IMR-90 (cell line): ENCODE measurements around the gene AHNAK2. TPM values are rescaled to one million over a fixed set of nuclear protein-coding genes. Genes with fewer than 3 reads are reported as not detected.
A peak's percentile ranks its signal among the peaks of the same experiment; 100 is the strongest.

Source experiments
- ATAC-seq: fragments of 200-7000 bp; cut with Tn5 transposase; 2 replicates; pipeline ENCODE4 v1.9.1; 2020; ENCODE audit warnings: low read depth, mild to moderate bottlenecking, moderate library complexity
- BruUV-seq: library from RNA; stranded (reverse); fragments of 400-500 nt; replicated peaks from 2 replicates; lab custom pipeline; 2021; lab: Mats Ljungman, UMichigan
- CTCF ChIA-PET: fragments of 300-600 bp; formaldehyde crosslinking; extraction: SDS; loops from one replicate; lab custom pipeline; 2021; ENCODE audit warnings: antibody characterized with exemption; lab: Yijun Ruan, JAX
- POLR2A ChIA-PET: fragments of 300-600 bp; sonication (Branson Sonifier 250); formaldehyde crosslinking; loops from one replicate; lab custom pipeline; 2022; ENCODE audit warnings: antibody characterized with exemption; ENCODE audit not compliant: unreplicated experiment; lab: Charles Lee
- DNase-seq: peaks from one replicate; pipeline ENCODE4 v3.0.0; 2013
- H2AFZ ChIP-seq: replicated peaks from 2 replicates; pipeline ENCODE3; 2013; ENCODE audit warnings: low read length, mild to moderate bottlenecking; ENCODE audit not compliant: poor library complexity
- H2AK5ac ChIP-seq: 2 replicates; pipeline ENCODE4 v1.6.1; 2013; ENCODE audit warnings: low read depth, low read length, inconsistent platforms
- H2AK9ac ChIP-seq: replicated peaks from 2 replicates; pipeline ENCODE3; 2013; ENCODE audit warnings: mild to moderate bottlenecking, low read depth, low read length, moderate library complexity; ENCODE audit not compliant: poor library complexity
- H2BK120ac ChIP-seq: 2 replicates; pipeline ENCODE4 v1.6.1; 2013; ENCODE audit warnings: low read depth, low read length, inconsistent platforms
- H2BK15ac ChIP-seq: 3 replicates; pipeline ENCODE4 v1.6.1; 2013; ENCODE audit warnings: low read depth, low read length, inconsistent platforms
- H2BK20ac ChIP-seq: 2 replicates; pipeline ENCODE4 v1.6.1; 2013; ENCODE audit warnings: low read depth, mild to moderate bottlenecking, inconsistent platforms, low read length, moderate library complexity
- H2BK5ac ChIP-seq: 2 replicates; pipeline ENCODE4 v1.6.1; 2013; ENCODE audit warnings: mild to moderate bottlenecking, low read depth, low read length, inconsistent platforms; ENCODE audit not compliant: poor library complexity, severe bottlenecking
- H3K14ac ChIP-seq: replicated peaks from 2 replicates; pipeline ENCODE4 v1.6.1; 2013; ENCODE audit warnings: low read depth, low read length, inconsistent platforms
- H3K18ac ChIP-seq: 2 replicates; pipeline ENCODE4 v1.6.1; 2013; ENCODE audit warnings: low read depth, low read length, control low read depth
- H3K23ac ChIP-seq: 2 replicates; pipeline ENCODE4 v1.6.1; 2013; ENCODE audit warnings: low read depth, low read length, inconsistent platforms
- H3K27ac ChIP-seq: 2 replicates; pipeline ENCODE4 v1.5.1; 2013; ENCODE audit warnings: mild to moderate bottlenecking, control low read depth, low read length; ENCODE audit not compliant: insufficient read depth
- H3K27me3 ChIP-seq: 2 replicates; pipeline ENCODE4 v1.6.1; 2013; ENCODE audit warnings: low read length; ENCODE audit not compliant: control insufficient read depth, insufficient read depth
- H3K36me3 ChIP-seq: 2 replicates; pipeline ENCODE4 v1.6.1; 2013; ENCODE audit warnings: low read length, mixed read lengths; ENCODE audit not compliant: control insufficient read depth, insufficient read depth
- H3K4ac ChIP-seq: 2 replicates; pipeline ENCODE4 v1.6.1; 2013; ENCODE audit warnings: low read depth, low read length, inconsistent platforms
- H3K4me1 ChIP-seq: 2 replicates; pipeline ENCODE4 v1.6.1; 2013; ENCODE audit warnings: low read length, mixed read lengths; ENCODE audit not compliant: control insufficient read depth, insufficient read depth
- H3K4me2 ChIP-seq: 2 replicates; pipeline ENCODE4 v1.6.1; 2013; ENCODE audit warnings: low read depth, mild to moderate bottlenecking, control low read depth, low read length, moderate library complexity
- H3K4me3 ChIP-seq: 2 replicates; pipeline ENCODE4 v1.5.1; 2013; ENCODE audit warnings: low read depth, mild to moderate bottlenecking, control low read depth, low read length, moderate library complexity; ENCODE audit not compliant: insufficient read depth
- H3K56ac ChIP-seq: 2 replicates; pipeline ENCODE4 v1.6.1; 2013; ENCODE audit warnings: low read length, inconsistent platforms; ENCODE audit not compliant: insufficient read depth; ENCODE audit errors: extremely low read depth
- H3K79me1 ChIP-seq, 2 experiments: 2 replicates each; pipeline ENCODE4 v1.6.1; 2013; ENCODE audit warnings: low read length in 2 of 2, inconsistent platforms in 1 of 2, low read depth in 1 of 2
- H3K9ac ChIP-seq: 2 replicates; pipeline ENCODE4 v1.6.1; 2013; ENCODE audit warnings: low read depth, low read length, control low read depth
- H3K9me1 ChIP-seq: 2 replicates; pipeline ENCODE4 v1.6.1; 2013; ENCODE audit warnings: low read length, inconsistent platforms; ENCODE audit not compliant: insufficient read depth
- H3K9me3 ChIP-seq: 2 replicates; pipeline ENCODE4 v1.6.1; 2013; ENCODE audit warnings: low read length; ENCODE audit not compliant: control insufficient read depth, insufficient read depth
- H4K20me1 ChIP-seq: 2 replicates; pipeline ENCODE4 v1.6.1; 2013; ENCODE audit warnings: low read length, inconsistent platforms; ENCODE audit not compliant: insufficient read depth
- H4K5ac ChIP-seq: 2 replicates; pipeline ENCODE4 v1.6.1; 2013; ENCODE audit warnings: mild to moderate bottlenecking, low read depth, low read length, control low read depth
- H4K8ac ChIP-seq, 2 experiments: 2 replicates each; pipeline ENCODE4 v1.6.1; 2013; ENCODE audit warnings: low read depth in 2 of 2, low read length in 2 of 2, control low read depth in 1 of 2, inconsistent platforms in 1 of 2
- H4K91ac ChIP-seq: 2 replicates; pipeline ENCODE4 v1.6.1; 2013; ENCODE audit warnings: low read depth, low read length, inconsistent platforms; ENCODE audit not compliant: insufficient read depth
- BHLHE40 ChIP-seq: fragments of 150-350 bp; IDR thresholded peaks from 2 replicates; pipeline ENCODE4 v1.6.1; 2016; ENCODE audit warnings: mild to moderate bottlenecking, low read depth, low read length
- CEBPB ChIP-seq: IDR thresholded peaks from 2 replicates; pipeline ENCODE4 v1.6.1; 2012; ENCODE audit warnings: low read depth, low read length, improper control_type of control experiment
- CHD1 ChIP-seq: IDR thresholded peaks from 2 replicates; pipeline ENCODE4 v1.6.1; 2012; ENCODE audit warnings: low read depth, low read length, improper control_type of control experiment
- CTCF ChIP-seq: conservative IDR thresholded peaks from 2 replicates; pipeline ENCODE4 v1.5.1; 2012; ENCODE audit warnings: mild to moderate bottlenecking, low read depth, low read length, improper control_type of control experiment
- ELK1 ChIP-seq: fragments of 150-350 bp; IDR thresholded peaks from 2 replicates; pipeline ENCODE4 v1.6.1; 2016; ENCODE audit warnings: low read depth, mild to moderate bottlenecking, low read length, moderate library complexity, borderline replicate concordance
- FOS ChIP-seq: fragments of 150-350 bp; IDR thresholded peaks from 2 replicates; pipeline ENCODE4 v1.6.1; 2016; ENCODE audit warnings: low read depth, low read length
- MAFK ChIP-seq: IDR thresholded peaks from 2 replicates; pipeline ENCODE4 v1.6.1; 2012; ENCODE audit warnings: low read depth, low read length, improper control_type of control experiment
- MXI1 ChIP-seq: IDR thresholded peaks from 2 replicates; pipeline ENCODE4 v1.6.1; 2012; ENCODE audit warnings: low read depth, mild to moderate bottlenecking, low read length, moderate library complexity, borderline replicate concordance
- NFE2L2 ChIP-seq: fragments of 150-350 bp; IDR thresholded peaks from 2 replicates; pipeline ENCODE4 v1.6.1; 2016; ENCODE audit warnings: low read depth, mild to moderate bottlenecking, low read length
- POLR2A ChIP-seq: IDR thresholded peaks from 2 replicates; pipeline ENCODE4 v1.6.1; 2012; ENCODE audit warnings: mild to moderate bottlenecking, low read depth, low read length
- RCOR1 ChIP-seq: IDR thresholded peaks from 2 replicates; pipeline ENCODE4 v1.6.1; 2012; ENCODE audit warnings: mild to moderate bottlenecking, low read length, improper control_type of control experiment; ENCODE audit not compliant: insufficient replicate concordance
- RFX5 ChIP-seq: IDR thresholded peaks from 2 replicates; pipeline ENCODE4 v1.8.0; 2012; ENCODE audit warnings: low read depth, mild to moderate bottlenecking, low read length, moderate library complexity
- SMC3 ChIP-seq: fragments of 150-350 bp; IDR thresholded peaks from 2 replicates; pipeline ENCODE4 v1.6.1; 2016; ENCODE audit warnings: low read depth, mild to moderate bottlenecking, antibody characterized with exemption, low read length, moderate library complexity
- USF2 ChIP-seq: fragments of 150-350 bp; IDR thresholded peaks from 2 replicates; pipeline ENCODE4 v1.6.1; 2017; ENCODE audit warnings: mild to moderate bottlenecking, antibody characterized with exemption, low read length, low read depth
- WGBS, 2 experiments: methylation state at CpG; one replicate each; pipeline versions ENCODE4 v1.1.5 to v1.1.7; 2013; ENCODE audit warnings: missing lambda C conversion rate in 2 of 2; ENCODE audit not compliant: insufficient read length in 1 of 2; ENCODE audit errors: extremely low coverage in 2 of 2; 5-methylcytosine and 5-hydroxymethylcytosine counted together
- dilution Hi-C: fragments of 300-500 bp; cut with HindIII; formaldehyde crosslinking; loops from one replicate; pipeline ENCODE4 v1.14.3; 2018; ENCODE audit warnings: low sequenced_read_pairs; ENCODE audit not compliant: unreplicated experiment
- in situ Hi-C: fragments of 300-500 bp; cut with MboI; formaldehyde crosslinking; loops from 3 replicates; pipeline ENCODE4 v1.14.3; 2019; ENCODE audit warnings: low sequenced_read_pairs, inconsistent platforms, mixed read lengths
- intact Hi-C: fragments of 100-400 bp; cut with micrococcal nuclease; formaldehyde crosslinking; loops from 2 replicates; pipeline ENCODE4 v1.10.0; 2022
- polyA plus RNA-seq, 3 experiments: library from polyadenylated mRNA; depleted of rRNA; stranded (reverse); fragments of >200 nt; gene quantifications; 2 replicates each; pipeline ENCODE4 v1.2.3, GENCODE V29; 2012; ENCODE audit warnings: low replicate concordance in 1 of 3
- total RNA-seq: library from RNA; depleted of rRNA; stranded (reverse); fragments of >200 nt; gene quantifications from 2 replicates; pipeline ENCODE4 v1.2.3, GENCODE V29; 2012

AHNAK2 gene
- total and polyA plus RNA-seq, 2 of the 4 experiments (the other 2 are of a cell fraction) = 2.6 to 7.9 TPM

- Histone ChIP-seq H2BK5ac (no peak overlapping the region), H4K91ac (no peak overlapping the region), H3K4me3 (no peak overlapping the region), H3K9me1 (peaks cover 27% of the 10 kb centered on the region), H3K23ac (peak overlapping the region; percentile 72; the same call in 1 of the 2 replicates), H2AFZ (no peak overlapping the region), H3K27me3 (no peaks in the 10 kb centered on the region), H2BK15ac (no peak overlapping the region), H3K79me1 (peaks cover 17 to 57% of the 10 kb centered on the region in 2 experiments), H3K4me2 (no peak overlapping the region; the same call in 1 of the 2 replicates), H3K14ac (no peak overlapping the region), H3K9ac (no peak overlapping the region), H3K9me3 (no peaks in the 10 kb centered on the region), H3K36me3 (peaks cover 24% of the 10 kb centered on the region), H4K8ac (peak overlapping the region in 1 of 2 experiments; percentile 4; a peak in 1 of 4 replicates), H2BK120ac (no peak overlapping the region), H2AK9ac (peak overlapping the region; percentile 17), H2BK20ac (no peak overlapping the region), H3K18ac (no peak overlapping the region), H4K5ac (peak overlapping the region; percentile 16; the same call in 1 of the 2 replicates), H3K56ac (no peak overlapping the region), H3K4ac (no peak overlapping the region; the same call in 1 of the 2 replicates), H3K27ac (no peak overlapping the region), H3K4me1 (peaks cover 24% of the 10 kb centered on the region), H4K20me1 (peaks cover 80% of the 10 kb centered on the region), H2AK5ac (no peak overlapping the region)
- no peak for DNase-seq
- in situ Hi-C loops (no loop called here), dilution Hi-C loops (no loop called here), intact Hi-C loops (no loop called here)
- ChIA-PET CTCF (interaction anchor here (1.3 kb wide), 1 partner anchor 31 kb away, joined by 4 read pairs; no protein-coding TSS in a partner anchor), POLR2A (no interaction called here)
- no TSS peak for BruUV-seq
- ATAC-seq = no peak
- TF ChIP-seq SMC3 = no peak
- TF ChIP-seq NFE2L2 = no peak
- no peak for TF ChIP-seq FOS
- TF ChIP-seq MXI1 = no peak
- no peak for TF ChIP-seq RCOR1
- TF ChIP-seq CHD1 = no peak
- no peak for TF ChIP-seq RFX5
- no peak for TF ChIP-seq BHLHE40
- TF ChIP-seq CTCF = no peak
- no peak for TF ChIP-seq MAFK
- TF ChIP-seq USF2 = no peak
- no peak for TF ChIP-seq ELK1
- no peak for TF ChIP-seq POLR2A
- no peak for TF ChIP-seq CEBPB
- WGBS, 2 experiments = no CpG with 5 or more reads among the region's 9 CpGs
Measured at GRCh38 chr14:105014032-105014431, 35.9 kb upstream of the AHNAK2 start.
